Osteoblast (primary cell): Measurements from ENCODE around the gene ILF3. TPM values are rescaled to one million over a fixed set of nuclear protein-coding genes. Genes with fewer than 3 reads are reported as not detected.
A peak's percentile ranks its signal among the peaks of the same experiment; 100 is the strongest.

ENCODE experiments used
- DNase-seq: peaks from one replicate; pipeline ENCODE4 v3.0.0; 2011; ENCODE audit warnings: low spot score, mixed read lengths; ENCODE audit not compliant: insufficient read length; ENCODE audit errors: missing footprints
- H2AFZ ChIP-seq: 2 replicates; pipeline ENCODE4 v1.6.0; 2011; ENCODE audit warnings: mild to moderate bottlenecking, low read length
- H3K27ac ChIP-seq: 2 replicates; pipeline ENCODE4 v1.5.1; 2011; ENCODE audit warnings: mild to moderate bottlenecking, low read depth, low read length, moderate library complexity
- H3K27me3 ChIP-seq: 2 replicates; pipeline ENCODE4 v1.6.0; 2012; ENCODE audit warnings: mild to moderate bottlenecking, control low read depth, inconsistent platforms, low read length, moderate library complexity; ENCODE audit not compliant: insufficient read depth
- H3K36me3 ChIP-seq: 2 replicates; pipeline ENCODE4 v1.5.1; 2011; ENCODE audit warnings: mild to moderate bottlenecking, low read length, control low read depth, moderate library complexity; ENCODE audit not compliant: insufficient read depth
- H3K4me1 ChIP-seq: 2 replicates; pipeline ENCODE4 v1.5.1; 2011; ENCODE audit warnings: mild to moderate bottlenecking, low read length, control low read depth, moderate library complexity; ENCODE audit not compliant: insufficient read depth
- H3K4me2 ChIP-seq: 2 replicates; pipeline ENCODE4 v1.6.0; 2011; ENCODE audit warnings: mild to moderate bottlenecking, low read length; ENCODE audit not compliant: insufficient read depth
- H3K4me3 ChIP-seq: fragments of 200-600 bp; sonication (generic); 3 replicates; pipeline ENCODE4 v1.5.1; 2012; ENCODE audit warnings: mild to moderate bottlenecking, low read length, inconsistent platforms; ENCODE audit not compliant: insufficient read depth
- H3K79me2 ChIP-seq: 2 replicates; pipeline ENCODE4 v1.6.0; 2012; ENCODE audit warnings: mild to moderate bottlenecking, low read length, control low read depth, inconsistent platforms; ENCODE audit not compliant: insufficient read depth
- H3K9me3 ChIP-seq: 2 replicates; pipeline ENCODE4 v1.5.1; 2011; ENCODE audit warnings: low read depth, low read length, control low read depth
- H4K20me1 ChIP-seq: 2 replicates; pipeline ENCODE4 v1.6.0; 2012; ENCODE audit warnings: mild to moderate bottlenecking, low read length, control low read depth; ENCODE audit not compliant: insufficient read depth
- total RNA-seq: library from RNA; depleted of rRNA; stranded (reverse); fragments of >200 nt; gene quantifications from 2 replicates; pipeline ENCODE4 v1.2.3, GENCODE V29; 2012
- TF ChIP-seq, protein P1 (sequence below): IDR thresholded peaks from 2 replicates; pipeline ENCODE4 v1.5.1; 2011; ENCODE audit warnings: mild to moderate bottlenecking, low read depth, low read length, moderate library complexity; ENCODE audit errors: extremely low read depth

ILF3 gene
- total RNA-seq, 1 donor = 107 TPM

DNA sequence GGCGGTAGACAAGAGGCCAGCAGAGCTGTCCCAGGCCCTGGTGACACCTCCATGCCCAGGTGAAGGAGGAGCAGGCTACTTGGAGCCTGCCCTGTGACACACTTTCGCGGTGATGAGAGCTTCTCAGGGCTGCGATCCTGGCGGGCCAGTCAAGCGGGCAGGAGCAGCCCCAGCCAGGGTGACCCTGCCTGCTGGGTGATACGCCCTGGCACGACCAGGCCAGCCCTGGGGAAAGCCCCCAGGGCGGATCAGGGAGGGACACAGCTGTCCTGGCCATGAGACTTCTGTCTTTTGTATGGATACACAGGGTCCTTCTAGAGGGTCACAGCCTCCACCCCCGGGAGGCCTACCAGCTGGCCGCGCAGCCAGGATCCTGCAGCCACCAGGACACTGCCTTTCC lies 76.8 kb downstream of the ILF3 start:
- peaks cover 47% of the 10 kb centered on the region for H4K20me1 ChIP-seq
- no peaks in the 10 kb centered on the region for H3K9me3 ChIP-seq
- H3K79me2 ChIP-seq = peaks cover 97% of the 10 kb centered on the region
- no peak for DNase-seq
- peaks cover 4% of the 10 kb centered on the region for H3K36me3 ChIP-seq
- no peak overlapping the region for H3K4me3 ChIP-seq
- no peaks in the 10 kb centered on the region for H3K27me3 ChIP-seq
- TF ChIP-seq, protein P1, sequence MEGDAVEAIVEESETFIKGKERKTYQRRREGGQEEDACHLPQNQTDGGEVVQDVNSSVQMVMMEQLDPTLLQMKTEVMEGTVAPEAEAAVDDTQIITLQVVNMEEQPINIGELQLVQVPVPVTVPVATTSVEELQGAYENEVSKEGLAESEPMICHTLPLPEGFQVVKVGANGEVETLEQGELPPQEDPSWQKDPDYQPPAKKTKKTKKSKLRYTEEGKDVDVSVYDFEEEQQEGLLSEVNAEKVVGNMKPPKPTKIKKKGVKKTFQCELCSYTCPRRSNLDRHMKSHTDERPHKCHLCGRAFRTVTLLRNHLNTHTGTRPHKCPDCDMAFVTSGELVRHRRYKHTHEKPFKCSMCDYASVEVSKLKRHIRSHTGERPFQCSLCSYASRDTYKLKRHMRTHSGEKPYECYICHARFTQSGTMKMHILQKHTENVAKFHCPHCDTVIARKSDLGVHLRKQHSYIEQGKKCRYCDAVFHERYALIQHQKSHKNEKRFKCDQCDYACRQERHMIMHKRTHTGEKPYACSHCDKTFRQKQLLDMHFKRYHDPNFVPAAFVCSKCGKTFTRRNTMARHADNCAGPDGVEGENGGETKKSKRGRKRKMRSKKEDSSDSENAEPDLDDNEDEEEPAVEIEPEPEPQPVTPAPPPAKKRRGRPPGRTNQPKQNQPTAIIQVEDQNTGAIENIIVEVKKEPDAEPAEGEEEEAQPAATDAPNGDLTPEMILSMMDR = no peak
- no peaks in the 10 kb centered on the region for H3K4me1 ChIP-seq
- H3K27ac ChIP-seq = no peak overlapping the region
- no peak overlapping the region for H2AFZ ChIP-seq
- H3K4me2 ChIP-seq = no peak overlapping the region

DNA sequence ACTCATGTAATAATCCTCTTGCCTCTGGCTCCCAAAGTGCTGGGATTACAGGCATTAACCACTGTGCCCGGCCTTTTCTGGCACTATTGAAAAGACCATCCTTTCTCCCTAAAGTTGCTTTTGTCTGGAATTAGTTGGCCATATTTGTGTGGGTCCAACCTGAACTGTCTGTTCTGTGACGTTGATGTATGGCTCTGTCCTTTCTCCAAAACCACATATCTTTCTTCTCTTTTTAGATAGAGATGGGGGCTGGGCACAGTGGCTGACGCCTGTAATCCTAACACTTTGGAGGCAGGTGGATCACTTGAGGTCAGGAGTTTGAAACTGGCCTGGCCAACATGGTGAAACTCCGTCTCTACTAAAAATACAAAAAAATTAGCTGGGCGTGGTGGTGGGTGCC lies 81.6 kb downstream of the ILF3 start:
- H3K4me2 ChIP-seq = no peak overlapping the region
- H2AFZ ChIP-seq = no peak overlapping the region
- no peak overlapping the region for H3K4me3 ChIP-seq
- no peaks in the 10 kb centered on the region for H3K9me3 ChIP-seq
- H3K79me2 ChIP-seq = peaks cover 92% of the 10 kb centered on the region
- H4K20me1 ChIP-seq = peaks cover 40% of the 10 kb centered on the region
- H3K36me3 ChIP-seq = no peaks in the 10 kb centered on the region
- no peaks in the 10 kb centered on the region for H3K4me1 ChIP-seq
- H3K27me3 ChIP-seq = no peaks in the 10 kb centered on the region
- H3K27ac ChIP-seq = no peak overlapping the region
- DNase-seq = no peak
- TF ChIP-seq, protein P1 = no peak

GRCh38 chr19:10736189-10736588 lies 82.0 kb downstream of the ILF3 start:
- Histone ChIP-seq H2AFZ (no peak overlapping the region), H3K27me3 (no peaks in the 10 kb centered on the region), H3K9me3 (no peaks in the 10 kb centered on the region), H3K4me1 (no peaks in the 10 kb centered on the region), H3K79me2 (peaks cover 92% of the 10 kb centered on the region), H3K36me3 (no peaks in the 10 kb centered on the region), H3K4me3 (no peak overlapping the region), H3K4me2 (no peak overlapping the region), H3K27ac (no peak overlapping the region), H4K20me1 (peaks cover 41% of the 10 kb centered on the region)
- no peak for DNase-seq
- TF ChIP-seq, protein P1 = no peak

GRCh38 chr19:10736916-10737551 lies 82.9 kb downstream of the ILF3 start:
- Histone ChIP-seq H3K4me2 (no peak overlapping the region), H3K9me3 (no peaks in the 10 kb centered on the region), H3K36me3 (no peaks in the 10 kb centered on the region), H3K4me3 (no peak overlapping the region), H4K20me1 (peaks cover 41% of the 10 kb centered on the region), H2AFZ (no peak overlapping the region), H3K27me3 (no peaks in the 10 kb centered on the region), H3K4me1 (no peaks in the 10 kb centered on the region), H3K79me2 (peaks cover 90% of the 10 kb centered on the region), H3K27ac (no peak overlapping the region)
- TF ChIP-seq, protein P1 = no peak
- peak; percentile 65 for DNase-seq
